Measurements from ENCODE around the gene EIF4EBP2.
A peak's percentile ranks its signal among the peaks of the same experiment; 100 is the strongest.

The EIF4EBP2 gene

GRCh38 chr10:70404036-70404786 lies at the start of gene EIF4EBP2:
EIF4EBP2 (plus strand) TSS chr10:70404145; CDS start chr10:70404402, 257 bp downstream.
- DNase-seq (ENCODE audit: low read depth): peak; percentile 100

GRCh38 chr10:70354556-70354955 lies 49.4 kb upstream of the EIF4EBP2 start:
- no peak for DNase-seq (ENCODE audit: low read depth)

GRCh38 chr10:70355051-70356021 lies 48.6 kb upstream of the EIF4EBP2 start:
- no peak for DNase-seq (ENCODE audit: low read depth)

GRCh38 chr10:70357565-70357964 lies 46.4 kb upstream of the EIF4EBP2 start:
- DNase-seq (ENCODE audit: low read depth): no peak

GRCh38 chr10:70358446-70358845 lies 45.5 kb upstream of the EIF4EBP2 start:
- DNase-seq (ENCODE audit: low read depth): no peak

- no peak for DNase-seq (ENCODE audit: low read depth)
These were observed 44.9 kb upstream of the EIF4EBP2 start for GRCh38 chr10:70359017-70359550.

- DNase-seq (ENCODE audit: low read depth): no peak
These were observed 43.7 kb upstream of the EIF4EBP2 start for GRCh38 chr10:70360215-70360614.

GRCh38 chr10:70362328-70362727 lies 41.6 kb upstream of the EIF4EBP2 start:
- no peak for DNase-seq (ENCODE audit: low read depth)

GRCh38 chr10:70363292-70363691 lies 40.7 kb upstream of the EIF4EBP2 start:
- no peak for DNase-seq (ENCODE audit: low read depth)

GRCh38 chr10:70363971-70364771 lies 39.8 kb upstream of the EIF4EBP2 start:
- peak; percentile 53 for DNase-seq (ENCODE audit: low read depth)

GRCh38 chr10:70364772-70365091 lies 39.2 kb upstream of the EIF4EBP2 start:
- DNase-seq (ENCODE audit: low read depth): no peak

GRCh38 chr10:70367195-70367796 lies 36.6 kb upstream of the EIF4EBP2 start:
- DNase-seq (ENCODE audit: low read depth): no peak

GRCh38 chr10:70368774-70369482 lies 35.0 kb upstream of the EIF4EBP2 start:
- no peak for DNase-seq (ENCODE audit: low read depth)

GRCh38 chr10:70369498-70370018 lies 34.4 kb upstream of the EIF4EBP2 start:
- DNase-seq (ENCODE audit: low read depth): no peak

- DNase-seq (ENCODE audit: low read depth): no peak
These were observed 33.2 kb upstream of the EIF4EBP2 start for GRCh38 chr10:70370766-70371165.

GRCh38 chr10:70371846-70372245 lies 32.1 kb upstream of the EIF4EBP2 start:
- DNase-seq (ENCODE audit: low read depth): no peak

GRCh38 chr10:70374775-70375614 lies 28.9 kb upstream of the EIF4EBP2 start:
- no peak for DNase-seq (ENCODE audit: low read depth)

GRCh38 chr10:70376436-70377378 lies 27.2 kb upstream of the EIF4EBP2 start:
- no peak for DNase-seq (ENCODE audit: low read depth)

- no peak for DNase-seq (ENCODE audit: low read depth)
These were observed 25.8 kb upstream of the EIF4EBP2 start for GRCh38 chr10:70378122-70378521.
